Panc1 (cell line): Measurements from ENCODE around the gene FMN2. TPM values are rescaled to one million over a fixed set of nuclear protein-coding genes. Genes with fewer than 3 reads are reported as not detected.

Experiments used
- ATAC-seq: fragments of 200-7000 bp; cut with Tn5 transposase; 2 replicates; pipeline ENCODE4 v1.9.1; 2020; ENCODE audit warnings: mild to moderate bottlenecking, moderate library complexity
- BruUV-seq: library from RNA; stranded (reverse); fragments of 400-500 nt; replicated peaks from 2 replicates; lab custom pipeline; 2021; lab: Mats Ljungman, UMichigan
- CTCF ChIA-PET: fragments of 300-600 bp; sonication (Branson Sonifier 250); formaldehyde crosslinking; loops from one replicate; lab custom pipeline; 2022; ENCODE audit warnings: antibody characterized with exemption; lab: Charles Lee
- POLR2A ChIA-PET: fragments of 300-600 bp; sonication (Branson Sonifier 250); formaldehyde crosslinking; loops from one replicate; lab custom pipeline; 2022; ENCODE audit warnings: antibody characterized with exemption; lab: Charles Lee
- DNase-seq: peaks from one replicate; pipeline ENCODE4 v3.0.0-alpha.2; 2010; ENCODE audit warnings: low read depth, low spot score
- H3K27ac ChIP-seq: 2 replicates; pipeline ENCODE4 v1.5.1; 2011; ENCODE audit warnings: mild to moderate bottlenecking, low read length, inconsistent platforms
- H3K27me3 ChIP-seq: fragments of 200-500 bp; sonication (Bioruptor generic); 2 replicates; pipeline ENCODE4 v1.6.0; 2014; ENCODE audit warnings: low read length, inconsistent platforms; ENCODE audit not compliant: control insufficient read depth, insufficient read depth
- H3K36me3 ChIP-seq: fragments of 200-500 bp; sonication (Bioruptor generic); 2 replicates; pipeline ENCODE4 v1.5.1; 2014; ENCODE audit warnings: inconsistent platforms, mild to moderate bottlenecking, low read length, moderate library complexity; ENCODE audit not compliant: control insufficient read depth, insufficient read depth
- H3K4me1 ChIP-seq: 2 replicates; pipeline ENCODE4 v1.5.1; 2011; ENCODE audit warnings: inconsistent platforms, mild to moderate bottlenecking, low read length, moderate library complexity; ENCODE audit not compliant: control insufficient read depth, insufficient read depth
- H3K4me3 ChIP-seq, 2 experiments: 2 replicates each; pipeline ENCODE4 v1.5.1; 2011 to 2012; ENCODE audit warnings: low read depth in 2 of 2, low read length in 2 of 2, mild to moderate bottlenecking in 2 of 2, inconsistent platforms in 1 of 2, moderate library complexity in 1 of 2
- H3K9me3 ChIP-seq: fragments of 200-500 bp; sonication (Bioruptor generic); 2 replicates; pipeline ENCODE4 v1.5.1; 2014; ENCODE audit warnings: low read depth, mild to moderate bottlenecking, inconsistent platforms, low read length, moderate library complexity; ENCODE audit not compliant: control insufficient read depth, insufficient read depth
- CTCF ChIP-seq: fragments of 450-650 bp; IDR thresholded peaks from 2 replicates; pipeline ENCODE4 v1.5.1; 2017; ENCODE audit warnings: mild to moderate bottlenecking
- POLR2AphosphoS5 ChIP-seq: IDR thresholded peaks from 2 replicates; pipeline ENCODE4 v1.6.1; 2012; ENCODE audit warnings: mild to moderate bottlenecking, low read depth, low read length, moderate library complexity
- REST ChIP-seq, 2 experiments: IDR thresholded peaks; 2 replicates each; pipeline ENCODE4 v1.6.1; 2011 to 2012; ENCODE audit warnings: low read depth in 2 of 2, control low read depth in 1 of 2, low read length in 1 of 2, mild to moderate bottlenecking in 1 of 2, moderate library complexity in 1 of 2; ENCODE audit not compliant: insufficient read depth in 1 of 2
- SIN3A ChIP-seq: IDR thresholded peaks from 2 replicates; pipeline ENCODE4 v1.6.1; 2012; ENCODE audit warnings: low read depth, mild to moderate bottlenecking, low read length, moderate library complexity, borderline replicate concordance; ENCODE audit not compliant: insufficient read depth
- TCF7L2 ChIP-seq: IDR thresholded peaks from 2 replicates; pipeline ENCODE4 v1.6.1; 2011; ENCODE audit warnings: mild to moderate bottlenecking, low read depth, low read length, inconsistent platforms
- in situ Hi-C: cut with HindIII; loops from 2 replicates; pipeline ENCODE4 v1.10.0; 2016; ENCODE audit warnings: low sequenced_read_pairs, low pct_unique_long_range_greater_than_20kb
- intact Hi-C: fragments of 100-400 bp; cut with micrococcal nuclease; formaldehyde crosslinking; loops from one replicate; pipeline ENCODE4 v1.10.0; 2022; ENCODE audit not compliant: unreplicated experiment
- total RNA-seq: library from RNA; stranded (reverse); gene quantifications from one replicate; pipeline ENCODE4 v1.2.1, GENCODE V29; 2021; ENCODE audit not compliant: unreplicated experiment

FMN2 gene
- total RNA-seq, 1 experiment from 2014 or later, result 1.9 TPM

GRCh38 chr1:240230816-240231215 is 139.1 kb downstream of the FMN2 start:
- DNase-seq, result no peak
- no TSS peak for BruUV-seq
- intact Hi-C loops, result no loop called here
- no peak for ATAC-seq
- in situ Hi-C loops, result no loop called here
- H3K4me3 ChIP-seq, result no peak overlapping the region
- H3K27me3 ChIP-seq, result no peaks in the 10 kb centered on the region
- H3K27ac ChIP-seq, result no peak overlapping the region
- H3K36me3 ChIP-seq, result no peaks in the 10 kb centered on the region
- POLR2A ChIA-PET, result no interaction called here
- CTCF ChIA-PET, result no interaction called here
- no peak for TF ChIP-seq POLR2AphosphoS5
- TF ChIP-seq CTCF, result no peak
- TF ChIP-seq REST (IDR thresholded peaks at IDR 0.05; ENCODE audit: insufficient read depth in 1 of 2, low read depth in 2 of 2, low read length in 1 of 2), result no peak
- no peak for TF ChIP-seq SIN3A
- no peak for TF ChIP-seq TCF7L2
- H3K4me1 ChIP-seq, result no peaks in the 10 kb centered on the region
- H3K9me3 ChIP-seq, result 0 out of 2 replicates have a peak, but pooled peaks cover 1% of the 10 kb centered on the region

- H3K4me1 ChIP-seq, result no peaks in the 10 kb centered on the region
- no peaks in the 10 kb centered on the region for H3K36me3 ChIP-seq
- ChIA-PET CTCF (no interaction called here), POLR2A (no interaction called here)
- in situ Hi-C loops, result no loop called here
- TF ChIP-seq POLR2AphosphoS5, result no peak
- TF ChIP-seq CTCF, result no peak
- TF ChIP-seq SIN3A, result no peak
- TF ChIP-seq REST (IDR thresholded peaks at IDR 0.05; ENCODE audit: insufficient read depth in 1 of 2, low read depth in 2 of 2, low read length in 1 of 2), result no peak
- TF ChIP-seq TCF7L2, result no peak
- DNase-seq (no peak), ATAC-seq (no peak)
- H3K27me3 ChIP-seq, result no peaks in the 10 kb centered on the region
- H3K9me3 ChIP-seq, result no peaks in the 10 kb centered on the region
- no TSS peak for BruUV-seq
- no peak overlapping the region for H3K4me3 ChIP-seq
- H3K27ac ChIP-seq, result no peak overlapping the region
- intact Hi-C loops, result no loop called here
These were observed 140.8 kb downstream of the FMN2 start for GRCh38 chr1:240232530-240232929.
